Right lobe of liver (tissue), 4 donors: ENCODE results near the gene RAVER1.

ENCODE experiments used
- CTCF ChIP-seq, 4 donors: fragments of 200-600 bp in 3 of 4; fragments of 450-650 bp in 1 of 4; IDR thresholded peaks; one replicate each; pipeline versions ENCODE4 v1.5.1 to v1.8.0; 2016 to 2022; ENCODE audit warnings: antibody characterized with exemption in 4 of 4, mild to moderate bottlenecking in 2 of 4
- POLR2A ChIP-seq: fragments of 450-650 bp; IDR thresholded peaks from one replicate; pipeline ENCODE4 v1.6.1; 2017; ENCODE audit warnings: antibody characterized with exemption, mild to moderate bottlenecking
- donor health status: DM: no; HTN: no; CAD: no.
- donor health status: DM: no; HTN: no; CAD: no.
- donor health status: DM: no; HTN: yes; CAD: no.

GRCh38 chr19:10271543-10272086 is 61.7 kb downstream of the RAVER1 start:
- TF ChIP-seq POLR2A: no peak
- TF ChIP-seq CTCF (IDR thresholded peaks at IDR 0.05): no peak
